Endothelial cell (in vitro differentiated cells): ENCODE results near the gene ZNF648. TPM values are rescaled to one million over a fixed set of nuclear protein-coding genes. Genes with fewer than 3 reads are reported as not detected.
A peak's percentile ranks its signal among the peaks of the same experiment; 100 is the strongest.
"Not testable (repeated sequence)": the region's sequence is repeated elsewhere in the genome, so short reads cannot be mapped to it uniquely, and the experiment has no call there.

Experiments
- DNase-seq: peaks from one replicate; pipeline ENCODE4 v3.0.0; 2021; ENCODE audit warnings: low spot score
- H3K27ac Mint-ChIP-seq: one replicate; pipeline ENCODE4 v1.8.0; 2021; ENCODE audit warnings: mixed read lengths, inconsistent platforms; ENCODE audit not compliant: unreplicated experiment
- H3K27me3 Mint-ChIP-seq: one replicate; pipeline ENCODE4 v1.8.0; 2021; ENCODE audit warnings: mild to moderate bottlenecking, moderate library complexity, mixed read lengths, inconsistent platforms; ENCODE audit not compliant: unreplicated experiment
- H3K36me3 Mint-ChIP-seq: one replicate; pipeline ENCODE4 v1.8.0; 2021; ENCODE audit warnings: mild to moderate bottlenecking, low read depth, mixed read lengths, inconsistent platforms; ENCODE audit not compliant: unreplicated experiment
- H3K4me1 Mint-ChIP-seq: one replicate; pipeline ENCODE4 v1.8.0; 2021; ENCODE audit warnings: mild to moderate bottlenecking, mixed read lengths, inconsistent platforms; ENCODE audit not compliant: unreplicated experiment
- H3K4me3 Mint-ChIP-seq: one replicate; pipeline ENCODE4 v1.8.0; 2021; ENCODE audit warnings: mild to moderate bottlenecking, mixed read lengths, inconsistent platforms; ENCODE audit not compliant: unreplicated experiment
- H3K9me3 Mint-ChIP-seq: one replicate; pipeline ENCODE4 v1.8.0; 2021; ENCODE audit warnings: mixed read lengths, inconsistent platforms; ENCODE audit not compliant: unreplicated experiment
- total RNA-seq: library from RNA; stranded (reverse); fragmentation: NEBNext Ultra II Directional; extraction: Animal tissue kit (Norgen Biotek cat#: 25700); gene quantifications from one replicate; pipeline ENCODE4 v1.2.1, GENCODE V29; 2021; ENCODE audit not compliant: unreplicated experiment
- TF ChIP-seq, protein P1 (sequence below): fragments of 200-600 bp; sonication (generic); IDR thresholded peaks from one replicate; pipeline ENCODE4 v1.5.0; 2021; ENCODE audit warnings: antibody characterized with exemption; ENCODE audit not compliant: unreplicated experiment

ZNF648 gene
- total RNA-seq, 1 donor from 2014 or later = not detected

DNA sequence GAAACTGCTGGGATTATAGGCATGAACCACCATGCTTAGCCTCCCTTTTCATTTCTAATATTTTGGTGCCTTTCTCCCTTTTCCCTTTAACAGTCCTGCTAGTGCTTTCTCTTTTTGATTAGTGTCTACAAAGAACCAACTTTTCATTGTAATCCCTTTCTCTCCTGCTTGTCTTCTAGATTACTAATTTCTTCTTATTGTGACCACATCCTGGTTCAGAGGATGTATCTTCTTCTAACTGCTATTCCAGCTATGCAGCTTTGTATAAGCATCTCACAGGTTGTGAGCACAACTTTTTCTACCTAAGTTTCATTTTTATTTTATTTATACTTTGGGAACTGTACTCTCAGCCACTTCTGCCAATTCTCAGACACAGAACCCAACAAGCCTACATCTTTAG lies 14.7 kb downstream of the ZNF648 start:
- peaks cover 4% of the 10 kb centered on the region for H3K9me3 Mint-ChIP-seq
- no peak for DNase-seq
- peaks cover 4% of the 10 kb centered on the region for H3K36me3 Mint-ChIP-seq
- no peaks in the 10 kb centered on the region for H3K27me3 Mint-ChIP-seq
- no peak overlapping the region for H3K4me3 Mint-ChIP-seq
- TF ChIP-seq, protein P1, sequence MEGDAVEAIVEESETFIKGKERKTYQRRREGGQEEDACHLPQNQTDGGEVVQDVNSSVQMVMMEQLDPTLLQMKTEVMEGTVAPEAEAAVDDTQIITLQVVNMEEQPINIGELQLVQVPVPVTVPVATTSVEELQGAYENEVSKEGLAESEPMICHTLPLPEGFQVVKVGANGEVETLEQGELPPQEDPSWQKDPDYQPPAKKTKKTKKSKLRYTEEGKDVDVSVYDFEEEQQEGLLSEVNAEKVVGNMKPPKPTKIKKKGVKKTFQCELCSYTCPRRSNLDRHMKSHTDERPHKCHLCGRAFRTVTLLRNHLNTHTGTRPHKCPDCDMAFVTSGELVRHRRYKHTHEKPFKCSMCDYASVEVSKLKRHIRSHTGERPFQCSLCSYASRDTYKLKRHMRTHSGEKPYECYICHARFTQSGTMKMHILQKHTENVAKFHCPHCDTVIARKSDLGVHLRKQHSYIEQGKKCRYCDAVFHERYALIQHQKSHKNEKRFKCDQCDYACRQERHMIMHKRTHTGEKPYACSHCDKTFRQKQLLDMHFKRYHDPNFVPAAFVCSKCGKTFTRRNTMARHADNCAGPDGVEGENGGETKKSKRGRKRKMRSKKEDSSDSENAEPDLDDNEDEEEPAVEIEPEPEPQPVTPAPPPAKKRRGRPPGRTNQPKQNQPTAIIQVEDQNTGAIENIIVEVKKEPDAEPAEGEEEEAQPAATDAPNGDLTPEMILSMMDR = no peak
- H3K27ac Mint-ChIP-seq = no peak overlapping the region
- H3K4me1 Mint-ChIP-seq = no peaks in the 10 kb centered on the region

DNA sequence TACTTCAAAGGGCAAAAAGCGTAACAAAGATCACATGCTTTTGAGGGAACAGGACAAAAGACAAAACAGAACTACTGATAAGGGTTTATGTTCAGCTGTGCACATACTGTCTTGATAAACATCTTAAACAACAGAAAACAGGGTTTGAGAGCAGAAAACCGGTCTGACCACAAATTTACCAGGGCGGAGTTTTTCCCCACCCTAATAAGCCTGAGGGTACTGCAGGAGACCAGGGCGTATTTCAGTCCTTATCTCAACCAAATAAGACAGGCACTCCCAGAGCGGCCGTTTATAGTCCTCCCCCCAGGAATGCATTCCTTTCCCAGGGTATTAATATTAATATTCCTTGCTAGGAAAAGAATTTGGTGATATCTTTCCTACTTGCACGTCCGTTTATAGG lies 16.0 kb downstream of the ZNF648 start:
- H3K9me3 Mint-ChIP-seq, H3K27ac Mint-ChIP-seq, DNase-seq, H3K4me1 Mint-ChIP-seq, H3K36me3 Mint-ChIP-seq, H3K4me3 Mint-ChIP-seq, H3K27me3 Mint-ChIP-seq: not testable (repeated sequence)

DNA sequence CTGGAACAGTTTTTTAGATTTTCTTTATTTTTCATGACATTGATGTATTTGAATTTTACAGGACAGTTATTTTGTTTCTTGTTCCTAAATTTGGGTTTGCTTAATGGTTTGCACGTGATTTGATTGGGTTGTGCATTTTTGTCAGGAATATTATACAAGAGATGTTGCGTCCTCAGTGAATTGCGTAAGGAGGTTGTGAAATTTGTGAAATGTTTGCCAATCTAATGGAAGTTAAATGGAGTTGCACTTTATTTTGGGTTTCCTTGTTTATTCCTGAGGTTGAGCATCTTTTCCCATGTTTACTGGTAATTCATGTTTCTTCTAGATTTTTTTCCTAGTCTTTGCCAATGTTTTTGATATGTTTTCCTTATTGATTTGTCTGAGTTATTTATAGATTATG lies 19.9 kb downstream of the ZNF648 start:
- H3K9me3 Mint-ChIP-seq = peaks cover 11% of the 10 kb centered on the region
- TF ChIP-seq, protein P1 = no peak
- no peaks in the 10 kb centered on the region for H3K4me1 Mint-ChIP-seq
- no peak overlapping the region for H3K4me3 Mint-ChIP-seq
- peaks cover 4% of the 10 kb centered on the region for H3K36me3 Mint-ChIP-seq
- no peak overlapping the region for H3K27ac Mint-ChIP-seq
- peaks cover 1% of the 10 kb centered on the region for H3K27me3 Mint-ChIP-seq
- DNase-seq = no peak

DNA sequence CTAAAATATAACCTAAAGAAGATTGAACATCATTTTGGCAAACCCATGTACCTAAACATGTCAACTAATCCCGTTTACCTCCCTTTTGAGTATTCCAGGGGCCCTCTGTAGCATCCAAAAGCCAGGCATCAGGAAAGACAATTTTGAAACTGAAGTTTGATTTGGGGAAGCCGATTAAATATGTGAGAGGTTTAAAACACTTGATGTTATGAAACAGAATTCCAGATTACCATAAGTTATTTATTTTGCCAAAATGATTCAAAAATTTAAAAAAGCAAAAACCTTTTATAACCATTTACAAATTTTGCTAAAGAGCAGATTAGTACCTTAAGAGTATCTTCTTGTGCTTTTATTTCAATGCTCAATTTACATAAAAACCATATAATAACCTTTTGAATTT lies 23.3 kb downstream of the ZNF648 start:
- Mint-ChIP-seq H3K27ac (no peak overlapping the region), H3K4me3 (no peak overlapping the region), H3K27me3 (peaks cover 1% of the 10 kb centered on the region), H3K9me3 (peaks cover 8% of the 10 kb centered on the region), H3K4me1 (peaks cover 2% of the 10 kb centered on the region), H3K36me3 (no peaks in the 10 kb centered on the region)
- TF ChIP-seq, protein P1 = no peak
- no peak for DNase-seq

DNA sequence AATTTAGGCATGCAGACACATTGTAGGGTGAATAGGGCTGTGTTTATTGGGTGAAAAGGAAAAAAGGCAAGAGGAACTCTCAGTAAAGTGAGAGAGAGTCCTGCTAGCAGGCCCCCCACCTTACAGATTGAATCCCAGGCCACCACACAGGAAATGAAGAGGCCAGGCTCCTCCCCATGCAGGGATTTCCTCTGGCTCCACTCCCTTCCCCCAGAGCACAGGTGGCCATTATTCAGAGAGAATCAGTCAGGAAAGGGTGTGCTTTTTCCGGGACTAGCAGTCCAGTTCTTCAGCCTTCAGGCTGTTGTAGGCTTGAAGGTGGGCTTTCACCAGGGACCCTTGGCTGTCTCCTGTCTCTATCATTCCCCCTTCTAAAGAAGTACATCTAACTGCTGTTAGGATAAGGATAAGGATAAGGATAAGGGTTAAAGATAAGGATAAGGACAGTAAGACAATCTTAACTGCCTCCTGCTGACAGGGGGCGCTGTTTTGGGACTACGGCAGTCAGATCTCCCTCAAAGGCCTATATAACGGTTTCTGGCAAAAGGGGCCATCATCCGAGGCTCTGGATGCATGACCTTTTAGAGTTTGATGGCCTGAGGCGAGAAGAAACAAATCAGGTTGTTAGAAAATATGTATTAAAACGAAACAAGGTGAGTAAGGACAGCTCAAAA lies 26.3 kb downstream of the ZNF648 start:
- H3K9me3 Mint-ChIP-seq = peaks cover 6% of the 10 kb centered on the region

More for the DNA sequence above, 26.3 kb downstream of the ZNF648 start:
- Mint-ChIP-seq H3K4me3 (no peak overlapping the region), H3K27me3 (peaks cover 1% of the 10 kb centered on the region), H3K27ac (peak overlapping the region; percentile 23), H3K36me3 (no peaks in the 10 kb centered on the region), H3K4me1 (peaks cover 2% of the 10 kb centered on the region)
- TF ChIP-seq, protein P1 = peak; percentile 38
- DNase-seq = no peak
